Peyer's patch (tissue), 4 donors: Measurements from ENCODE around the gene CENPO. TPM values are rescaled to one million over a fixed set of nuclear protein-coding genes. Genes with fewer than 3 reads are reported as not detected.

ENCODE experiments used
- DNase-seq, 3 donors: peaks; one replicate each; pipeline ENCODE4 v3.0.0-alpha.2; 2017 to 2019
- H3K27ac ChIP-seq, 4 donors: fragments of 200-600 bp; sonication (generic); one replicate each; pipeline ENCODE4 v1.5.1; 2016 to 2019
- H3K27me3 ChIP-seq, 2 donors: fragments of 200-600 bp; sonication (generic); one replicate each; pipeline ENCODE4 v1.5.1; 2019
- H3K36me3 ChIP-seq, 3 donors: fragments of 200-600 bp; sonication (generic); one replicate each; pipeline ENCODE4 v1.5.1; 2016 to 2019
- H3K4me1 ChIP-seq, 4 donors: fragments of 200-600 bp; sonication (generic); one replicate each; pipeline ENCODE4 v1.5.1; 2016 to 2019
- H3K4me3 ChIP-seq, 4 donors: fragments of 200-600 bp; sonication (generic); 1 replicate in 3 of 4; 2 replicates in 1 of 4; pipeline ENCODE4 v1.5.1; 2016 to 2019; ENCODE audit warnings: mild to moderate bottlenecking in 1 of 4
- H3K9me3 ChIP-seq, 4 donors: fragments of 200-600 bp; sonication (generic); one replicate each; pipeline ENCODE4 v1.5.1; 2016 to 2019; ENCODE audit warnings: mild to moderate bottlenecking in 1 of 4
- POLR2A ChIP-seq, 2 donors: fragments of 450-650 bp; IDR thresholded peaks; one replicate each; pipeline ENCODE4 v1.5.1; 2017; ENCODE audit warnings: antibody characterized with exemption in 2 of 2, mild to moderate bottlenecking in 2 of 2, moderate library complexity in 2 of 2
- total RNA-seq, 4 donors: library from RNA; depleted of rRNA; stranded (reverse); fragments of >200 nt; gene quantifications; one replicate each; pipeline ENCODE4 v1.1.0, GENCODE V29; 2016
- TF ChIP-seq, protein P1 (sequence below), 6 experiments: fragments of 450-650 bp in 4 of 6; fragments of 200-600 bp in 2 of 6; sonication (generic) in 1 of 6; IDR thresholded peaks; one replicate each; pipeline ENCODE4 v1.5.1; 2017 to 2019; ENCODE audit warnings: antibody characterized with exemption in 6 of 6, mild to moderate bottlenecking in 3 of 6, moderate library complexity in 1 of 6

Gene CENPO
- total RNA-seq, 4 donors from 2014 or later = 8.5 to 10.7 (median 10.0) TPM

DNA sequence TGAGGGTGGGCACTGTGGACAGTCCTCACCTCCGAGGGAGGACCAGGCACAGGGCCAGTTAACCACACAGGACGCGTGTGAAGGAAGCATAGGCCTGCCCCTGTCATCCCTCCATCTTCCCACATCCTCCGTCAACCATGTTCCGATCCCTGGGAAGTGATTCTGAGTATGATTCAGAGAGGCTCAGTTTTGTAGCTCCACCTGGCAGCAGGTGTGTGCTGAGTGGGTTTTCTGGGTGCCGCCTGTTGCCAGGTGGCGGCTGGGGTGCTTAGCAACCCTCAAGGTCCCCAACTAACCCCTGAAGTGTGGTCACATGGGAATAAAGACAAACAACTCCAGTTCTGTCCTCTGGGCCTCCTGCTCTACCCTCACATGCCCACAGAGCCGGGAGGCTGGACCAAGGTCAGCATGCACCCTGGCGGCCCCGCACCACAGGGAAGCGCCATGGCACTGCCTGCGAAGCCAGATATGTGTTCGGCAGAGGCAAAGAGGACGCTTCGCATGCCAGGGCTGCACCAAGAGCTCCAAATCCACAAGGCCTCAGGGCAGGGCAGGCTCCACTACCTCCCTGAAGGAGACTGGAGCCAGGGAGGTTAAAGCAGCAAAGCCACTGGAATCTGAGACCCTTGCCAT, 66.9 kb downstream of the CENPO start:
- DNase-seq = no peak
- Histone ChIP-seq H3K4me3 (no peak overlapping the region), H3K36me3 (no peaks in the 10 kb centered on the region), H3K27ac (peak overlapping the region in 1 of 4 donors; percentile 26), H3K27me3 (no peaks in the 10 kb centered on the region), H3K4me1 (peaks cover 0 to 11% (median 0%) of the 10 kb centered on the region in 4 donors), H3K9me3 (no peaks in the 10 kb centered on the region)
- TF ChIP-seq, protein P1, sequence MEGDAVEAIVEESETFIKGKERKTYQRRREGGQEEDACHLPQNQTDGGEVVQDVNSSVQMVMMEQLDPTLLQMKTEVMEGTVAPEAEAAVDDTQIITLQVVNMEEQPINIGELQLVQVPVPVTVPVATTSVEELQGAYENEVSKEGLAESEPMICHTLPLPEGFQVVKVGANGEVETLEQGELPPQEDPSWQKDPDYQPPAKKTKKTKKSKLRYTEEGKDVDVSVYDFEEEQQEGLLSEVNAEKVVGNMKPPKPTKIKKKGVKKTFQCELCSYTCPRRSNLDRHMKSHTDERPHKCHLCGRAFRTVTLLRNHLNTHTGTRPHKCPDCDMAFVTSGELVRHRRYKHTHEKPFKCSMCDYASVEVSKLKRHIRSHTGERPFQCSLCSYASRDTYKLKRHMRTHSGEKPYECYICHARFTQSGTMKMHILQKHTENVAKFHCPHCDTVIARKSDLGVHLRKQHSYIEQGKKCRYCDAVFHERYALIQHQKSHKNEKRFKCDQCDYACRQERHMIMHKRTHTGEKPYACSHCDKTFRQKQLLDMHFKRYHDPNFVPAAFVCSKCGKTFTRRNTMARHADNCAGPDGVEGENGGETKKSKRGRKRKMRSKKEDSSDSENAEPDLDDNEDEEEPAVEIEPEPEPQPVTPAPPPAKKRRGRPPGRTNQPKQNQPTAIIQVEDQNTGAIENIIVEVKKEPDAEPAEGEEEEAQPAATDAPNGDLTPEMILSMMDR (IDR thresholded peaks at IDR 0.05) = no peak
- no peak for TF ChIP-seq POLR2A (IDR thresholded peaks at IDR 0.05)

DNA sequence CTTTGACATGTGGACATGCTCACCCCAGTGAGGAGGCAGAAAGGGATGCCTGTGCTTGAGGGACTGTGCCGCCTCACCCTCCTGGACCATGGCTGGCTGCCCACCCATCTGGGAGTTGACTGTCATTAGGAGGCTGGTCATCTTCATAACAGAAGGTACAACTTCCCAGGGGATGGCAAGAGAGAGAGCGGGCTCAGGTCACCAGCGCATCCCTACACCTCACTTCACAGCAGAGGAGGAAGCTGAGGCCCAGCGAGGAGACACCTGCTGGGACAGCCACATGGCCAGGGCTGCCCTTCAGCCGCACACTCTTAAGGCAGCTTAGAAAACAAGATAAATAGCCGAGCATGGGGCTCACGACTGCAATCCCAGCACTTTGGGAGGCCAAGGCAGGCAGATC, 67.4 kb downstream of the CENPO start:
- no peak overlapping the region for H3K27ac ChIP-seq

DNA sequence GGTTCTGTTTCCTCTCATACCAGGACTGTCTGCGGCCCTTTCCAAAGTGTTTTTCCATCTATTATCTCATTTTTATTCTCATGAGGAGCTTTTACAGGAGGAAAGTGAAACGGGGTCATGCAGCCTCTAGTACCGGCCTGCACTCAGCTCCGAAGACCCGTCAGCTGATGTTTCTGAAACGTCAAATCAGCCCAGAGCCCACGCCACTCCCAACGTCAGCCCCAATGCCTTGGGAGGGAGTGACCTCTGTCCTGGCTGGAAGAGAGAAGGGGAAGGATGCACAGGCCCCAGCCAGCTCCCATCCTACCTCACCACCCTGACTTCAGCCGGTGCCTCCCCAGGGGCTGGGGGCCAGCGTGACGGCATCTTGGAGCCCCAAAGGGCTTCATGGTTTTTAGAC, 68.3 kb downstream of the CENPO start:
- Histone ChIP-seq H3K36me3 (no peaks in the 10 kb centered on the region), H3K4me1 (no peaks in the 10 kb centered on the region), H3K27me3 (no peaks in the 10 kb centered on the region), H3K9me3 (no peaks in the 10 kb centered on the region), H3K27ac (no peak overlapping the region), H3K4me3 (no peak overlapping the region)
- TF ChIP-seq, protein P1 (IDR thresholded peaks at IDR 0.05) = no peak
- TF ChIP-seq POLR2A (IDR thresholded peaks at IDR 0.05) = no peak
- no peak for DNase-seq

More for the DNA sequence above, 67.4 kb downstream of the CENPO start:
- TF ChIP-seq, protein P1 (IDR thresholded peaks at IDR 0.05) = no peak
- TF ChIP-seq POLR2A (IDR thresholded peaks at IDR 0.05) = no peak
- H3K4me1 ChIP-seq = peaks cover 0 to 6% (median 0%) of the 10 kb centered on the region in 4 donors
- H3K27me3 ChIP-seq = no peaks in the 10 kb centered on the region
- no peak for DNase-seq
- no peaks in the 10 kb centered on the region for H3K9me3 ChIP-seq
- H3K36me3 ChIP-seq = no peaks in the 10 kb centered on the region
- no peak overlapping the region for H3K4me3 ChIP-seq

DNA sequence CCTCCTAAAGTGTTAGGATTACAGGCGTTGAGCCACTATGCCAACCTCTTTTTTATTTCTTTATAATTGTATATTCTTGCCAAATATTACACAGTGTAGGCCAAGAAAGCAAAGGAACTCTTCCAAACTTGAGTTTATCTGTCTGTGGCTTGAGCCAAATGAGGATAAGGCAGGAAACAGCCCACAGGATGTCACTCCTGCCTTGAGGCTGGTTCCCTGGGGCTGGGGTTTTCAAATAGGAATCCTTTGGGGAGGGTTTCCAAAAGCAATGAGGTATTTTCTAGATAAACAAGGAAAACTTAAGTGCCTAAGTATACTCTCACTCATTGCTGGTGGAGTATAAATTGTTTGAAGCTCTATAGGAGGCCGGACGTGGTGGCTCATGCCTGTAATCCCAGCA, 70.4 kb downstream of the CENPO start:
- TF ChIP-seq, protein P1 (IDR thresholded peaks at IDR 0.05) = no peak
- TF ChIP-seq POLR2A (IDR thresholded peaks at IDR 0.05) = no peak
- no peak for DNase-seq
- Histone ChIP-seq H3K27me3 (no peaks in the 10 kb centered on the region), H3K36me3 (no peaks in the 10 kb centered on the region), H3K9me3 (no peaks in the 10 kb centered on the region), H3K4me3 (no peak overlapping the region), H3K27ac (no peak overlapping the region), H3K4me1 (no peaks in the 10 kb centered on the region)

DNA sequence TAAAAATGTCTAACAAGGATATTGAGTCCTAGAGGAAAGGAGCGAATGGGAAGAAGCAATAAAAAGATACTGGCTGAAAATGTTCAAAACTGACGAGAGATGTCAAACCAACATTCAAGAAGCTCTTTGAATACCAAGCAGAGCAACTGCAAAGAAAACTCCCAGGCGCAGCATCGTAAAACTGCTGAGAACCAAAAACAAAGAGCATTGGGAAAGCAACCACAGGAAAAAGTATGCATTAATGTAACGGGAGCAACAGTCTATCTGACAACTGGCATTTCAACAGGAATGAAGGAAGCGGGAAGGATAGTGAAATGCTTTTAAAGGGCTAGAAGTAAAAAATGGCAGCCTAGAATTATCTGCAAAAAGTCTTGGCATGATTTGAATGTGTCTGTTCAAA, 73.7 kb downstream of the CENPO start:
- TF ChIP-seq, protein P1 (IDR thresholded peaks at IDR 0.05) = no peak
- no peak for TF ChIP-seq POLR2A (IDR thresholded peaks at IDR 0.05)
- H3K9me3 ChIP-seq = no peaks in the 10 kb centered on the region

More for the DNA sequence above, 73.7 kb downstream of the CENPO start:
- Histone ChIP-seq H3K27me3 (no peaks in the 10 kb centered on the region), H3K36me3 (no peaks in the 10 kb centered on the region), H3K4me3 (no peak overlapping the region), H3K4me1 (no peaks in the 10 kb centered on the region), H3K27ac (no peak overlapping the region)
- no peak for DNase-seq
